Measurements from ENCODE around the gene NTM.

The NTM gene

DNA sequence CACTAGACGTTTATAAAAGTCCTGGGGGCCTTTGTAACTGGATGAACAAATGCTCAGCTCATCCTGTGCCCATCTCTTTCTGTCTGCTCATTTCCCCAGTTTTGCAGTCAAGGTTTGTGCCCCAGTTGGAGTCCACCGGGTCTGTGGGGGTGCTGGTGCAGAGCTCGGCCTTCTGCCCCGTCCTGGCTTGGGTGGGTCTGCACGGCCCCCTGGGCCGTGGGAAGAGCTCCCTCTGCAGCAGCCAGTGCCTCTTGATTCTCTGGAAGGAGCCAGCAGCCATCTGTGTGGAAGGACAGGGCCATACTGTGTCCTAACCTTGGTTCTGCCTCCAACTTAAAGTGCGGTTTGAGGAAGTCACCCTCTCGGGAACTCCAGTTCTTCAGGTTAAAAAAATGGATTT lies 140.2 kb downstream of the NTM start:
- no peak for DNase-seq

DNA sequence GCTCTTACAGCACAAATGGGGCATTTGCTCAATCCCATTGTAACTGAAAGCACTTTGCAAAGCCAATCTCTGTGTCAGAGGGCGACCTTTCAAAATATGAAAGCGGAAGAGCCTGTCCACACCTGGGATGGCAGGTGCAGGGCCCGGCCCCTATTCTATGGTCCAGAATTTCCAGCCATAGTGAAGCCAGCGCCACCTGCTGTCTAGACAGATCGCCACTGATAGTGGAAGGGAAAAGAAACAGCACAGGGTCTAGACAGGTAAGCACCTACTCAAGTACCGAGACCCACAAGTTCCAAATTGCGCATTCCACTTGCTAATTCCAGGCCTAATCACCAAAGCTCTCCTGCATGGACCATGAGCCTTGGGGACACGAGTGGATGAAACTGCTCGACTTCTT lies 141.4 kb downstream of the NTM start:
- DNase-seq, result no peak

DNA sequence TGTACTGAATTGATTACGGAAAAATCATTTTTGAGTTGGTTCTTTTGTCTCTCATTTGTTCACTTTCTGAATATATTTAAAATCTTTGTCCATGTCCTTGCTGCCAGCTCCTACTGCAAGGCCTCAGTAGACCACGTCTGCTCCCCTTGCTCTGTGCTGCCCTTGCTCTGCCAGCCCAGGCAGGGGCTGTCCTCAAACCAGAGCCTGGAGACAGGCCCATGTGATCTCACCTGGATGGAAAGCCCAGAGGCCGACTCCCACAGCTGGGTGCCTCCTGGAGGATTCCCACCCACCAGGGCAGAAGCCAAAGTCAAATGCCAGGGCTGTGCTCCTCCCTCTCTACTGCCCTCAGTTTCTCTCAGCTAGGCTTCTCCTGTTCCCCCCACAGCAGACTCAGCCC lies 141.8 kb downstream of the NTM start:
- DNase-seq, result no peak

DNA sequence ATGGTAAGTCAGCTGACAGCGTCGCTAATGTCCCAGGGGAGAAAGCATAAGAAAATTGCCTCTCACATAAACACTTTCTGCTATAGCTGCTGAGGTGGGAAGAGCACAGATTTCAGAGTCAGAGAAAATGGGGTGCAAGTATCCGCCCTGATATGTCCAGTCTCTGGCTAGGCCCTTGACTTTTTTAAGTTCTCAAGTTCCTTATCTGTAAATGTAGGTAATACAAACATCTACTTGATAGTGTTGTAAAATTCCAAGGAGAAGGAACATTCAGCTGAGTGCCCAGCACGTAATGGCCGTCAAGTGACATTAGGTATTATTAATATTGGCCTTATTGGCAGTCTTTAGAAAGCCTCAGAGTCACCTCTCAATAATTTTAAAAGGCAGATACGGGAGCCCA lies 143.6 kb downstream of the NTM start:
- no peak for DNase-seq

DNA sequence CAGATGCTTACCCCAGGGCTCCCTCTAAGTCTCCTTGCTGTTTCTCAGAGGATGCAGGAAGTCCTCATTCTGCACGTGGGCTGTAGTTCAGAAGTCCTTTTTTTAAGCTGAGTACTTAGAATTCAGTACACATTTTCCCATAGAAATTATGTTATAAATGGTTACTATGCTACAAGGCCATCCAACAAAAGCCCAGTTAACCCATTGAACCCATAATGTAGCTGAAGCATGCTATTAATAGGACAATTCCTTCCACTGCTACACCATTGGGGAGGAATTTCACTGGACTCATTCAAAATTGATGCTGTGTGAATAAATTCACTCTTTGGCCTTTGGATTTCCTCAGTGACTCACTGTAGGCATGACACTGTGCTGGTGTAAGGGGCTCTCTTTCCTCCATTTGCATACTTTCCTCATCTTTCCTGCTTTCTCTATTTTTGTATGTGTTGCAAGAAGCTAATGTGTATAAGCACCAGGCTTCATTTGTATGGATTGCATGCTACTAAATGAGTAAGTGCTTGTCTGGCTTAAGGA lies 148.0 kb downstream of the NTM start:
- DNase-seq, result no peak

DNA sequence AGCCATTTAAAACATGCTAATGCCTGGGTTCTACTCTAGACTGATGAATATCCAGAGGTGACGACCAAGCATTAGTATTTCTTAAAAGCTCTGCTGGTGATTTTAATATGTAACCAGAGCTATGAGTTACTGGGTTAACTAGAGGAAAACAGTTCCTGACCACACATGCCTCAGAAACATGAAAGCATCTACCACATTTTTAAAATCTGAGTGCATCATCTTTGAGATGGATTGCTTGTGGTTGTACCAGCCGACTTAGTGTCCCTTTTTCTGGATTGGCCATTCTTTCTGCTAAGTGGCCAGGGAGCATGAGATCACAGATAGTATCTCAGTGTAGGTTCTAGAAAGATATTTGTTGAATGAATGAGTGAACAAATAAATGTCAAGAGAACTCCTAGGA lies 152.4 kb downstream of the NTM start:
- DNase-seq, result no peak

DNA sequence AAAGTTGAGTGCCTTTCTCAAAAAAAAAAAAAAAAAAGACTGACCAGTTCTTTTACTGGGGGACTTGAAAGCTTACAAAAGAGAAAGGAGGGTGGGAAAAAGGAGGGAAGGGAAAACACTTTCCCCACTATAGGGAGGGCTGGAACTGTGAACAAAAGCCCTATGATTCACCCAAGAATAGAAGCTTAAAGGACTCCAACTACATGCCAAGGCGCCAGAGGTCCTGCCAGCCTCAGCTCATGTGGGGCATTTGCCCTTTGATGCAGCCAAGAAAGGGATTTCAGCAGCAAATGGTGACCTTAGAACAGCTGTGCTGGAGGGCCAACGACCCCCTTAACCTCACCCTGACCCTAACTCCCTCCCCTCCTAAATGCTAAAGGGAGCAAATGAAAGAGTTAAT lies 160.0 kb downstream of the NTM start:
- DNase-seq, result no peak

DNA sequence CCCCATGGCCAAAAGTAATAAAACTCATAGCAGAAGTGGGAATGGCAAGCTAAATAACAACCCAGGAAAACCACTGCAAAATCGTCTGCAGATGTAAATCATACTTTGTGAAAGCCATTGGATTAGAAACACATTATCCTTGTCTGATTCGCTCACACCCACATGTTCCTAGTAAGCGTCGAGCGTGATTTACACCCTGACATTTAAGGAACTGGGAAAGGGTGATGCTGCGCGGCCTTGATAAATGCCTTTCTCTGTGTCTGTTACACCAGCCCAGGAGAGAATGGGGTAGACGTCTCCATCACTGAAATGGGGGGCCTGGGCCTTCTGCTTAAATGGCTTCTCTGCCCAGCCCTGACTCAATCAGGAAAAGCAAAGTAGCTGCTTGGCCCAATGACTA lies 162.7 kb downstream of the NTM start:
- no peak for DNase-seq

DNA sequence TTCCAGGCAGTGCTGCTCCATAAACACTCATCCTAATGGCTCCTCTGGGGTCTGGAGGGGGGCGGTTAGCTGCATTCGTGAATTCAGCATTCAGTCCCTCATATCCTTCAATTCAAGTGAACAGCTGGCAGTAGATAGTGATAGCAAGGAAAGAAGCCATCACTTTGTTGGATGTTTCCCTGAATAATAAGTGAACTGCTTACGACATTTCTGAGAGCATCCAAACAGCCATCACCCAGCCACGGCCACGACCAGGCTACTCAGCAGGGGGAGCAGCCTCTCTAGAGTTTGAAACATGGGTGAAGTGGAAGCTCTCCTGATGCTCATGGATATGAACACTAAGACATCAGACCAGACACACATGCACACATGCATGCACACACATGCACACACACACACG lies 163.6 kb downstream of the NTM start:
- no peak for DNase-seq

DNA sequence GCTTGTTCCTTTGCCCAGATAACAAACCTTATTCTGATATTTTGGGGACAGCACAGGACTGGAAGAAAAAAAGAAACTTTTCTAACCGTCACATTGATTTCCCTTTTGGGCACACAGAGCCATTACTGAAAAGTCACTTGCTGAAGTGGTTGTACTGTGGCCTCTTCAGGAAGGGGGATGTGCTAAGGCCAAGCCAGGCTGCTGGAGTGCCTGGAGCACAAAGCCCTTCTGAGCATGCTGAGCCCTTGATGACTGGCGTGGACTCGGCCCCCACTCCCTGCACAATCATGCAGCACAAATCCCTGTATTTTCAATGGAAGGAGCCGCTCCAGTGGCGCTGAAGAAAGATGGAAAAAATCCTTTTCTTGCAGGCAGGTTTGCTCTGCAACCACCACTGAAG lies 164.2 kb downstream of the NTM start:
- no peak for DNase-seq

DNA sequence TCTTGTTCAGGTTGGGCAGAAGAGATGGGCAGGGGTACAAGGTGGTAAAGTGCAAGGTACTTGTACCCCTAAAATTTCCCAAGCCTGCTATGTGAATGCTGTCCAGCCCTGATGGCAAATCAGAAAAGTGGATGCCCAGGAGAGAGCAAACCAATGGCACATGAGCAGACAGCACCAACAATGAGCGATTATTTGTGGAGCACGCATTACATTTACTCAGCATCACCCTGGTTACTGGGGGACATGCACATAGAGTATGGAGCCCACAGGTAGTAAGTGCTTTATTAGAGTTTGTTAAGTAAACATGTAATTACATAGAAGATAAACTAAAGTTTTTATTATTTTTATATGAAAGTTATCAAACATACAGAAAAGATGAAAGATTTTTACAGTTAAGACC lies 165.7 kb downstream of the NTM start:
- DNase-seq, result no peak

DNA sequence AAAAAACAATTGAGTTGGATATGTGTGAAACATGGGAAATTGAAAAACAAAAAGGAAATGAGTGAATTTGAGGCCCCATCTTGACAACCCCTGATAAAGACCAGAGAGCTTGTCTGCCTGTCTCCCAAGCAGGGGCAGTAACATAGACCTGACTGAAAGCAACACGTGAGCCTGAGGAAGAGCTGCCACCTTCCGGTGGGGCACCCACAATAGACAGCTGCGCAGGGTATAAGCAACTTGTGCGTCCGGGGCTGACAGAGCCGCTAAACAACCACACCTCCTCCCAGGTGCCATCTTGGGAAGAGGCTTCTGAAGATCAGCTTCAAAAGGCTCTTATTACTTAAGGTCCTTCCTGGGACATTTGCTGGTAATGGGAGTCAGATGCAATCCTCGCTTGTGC lies 166.8 kb downstream of the NTM start:
- DNase-seq, result no peak

DNA sequence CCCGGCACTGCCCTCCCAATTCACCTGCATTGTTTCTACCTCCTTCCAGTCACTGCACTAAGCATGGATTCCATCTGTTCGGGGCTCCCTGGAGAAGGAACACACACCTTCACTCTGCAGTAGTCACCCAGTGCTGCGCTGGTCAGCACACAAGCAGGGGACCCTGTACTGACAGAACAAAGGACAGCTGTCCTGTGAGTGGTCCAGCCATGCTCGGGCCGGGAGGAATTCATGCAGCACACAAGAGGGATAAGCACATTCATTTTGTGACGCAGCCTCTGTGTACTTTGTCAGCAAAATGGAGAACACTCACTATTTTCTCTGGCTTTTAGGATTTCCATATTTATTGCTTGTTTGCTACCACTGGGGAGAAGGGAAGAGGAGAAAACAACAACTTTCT lies 167.3 kb downstream of the NTM start:
- no peak for DNase-seq

DNA sequence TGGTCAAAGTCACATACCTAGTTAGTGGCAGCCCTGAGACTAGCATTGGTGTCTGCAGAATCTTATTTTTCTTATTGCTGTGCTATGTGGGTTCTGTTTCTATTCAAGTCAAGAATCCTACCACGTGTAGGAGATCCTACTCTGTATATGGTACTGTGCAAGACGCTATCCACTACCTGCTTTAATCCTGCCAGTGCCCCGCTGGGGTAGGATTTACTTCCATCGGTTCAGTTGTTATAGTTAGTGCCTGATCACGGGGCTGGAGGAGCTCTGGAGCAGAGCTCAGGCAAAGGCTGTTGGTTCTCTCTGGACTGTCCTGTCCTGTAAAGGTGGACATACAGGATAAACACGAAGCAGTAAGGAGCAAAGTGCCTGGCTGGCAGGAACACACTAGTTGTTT lies 167.9 kb downstream of the NTM start:
- no peak for DNase-seq

DNA sequence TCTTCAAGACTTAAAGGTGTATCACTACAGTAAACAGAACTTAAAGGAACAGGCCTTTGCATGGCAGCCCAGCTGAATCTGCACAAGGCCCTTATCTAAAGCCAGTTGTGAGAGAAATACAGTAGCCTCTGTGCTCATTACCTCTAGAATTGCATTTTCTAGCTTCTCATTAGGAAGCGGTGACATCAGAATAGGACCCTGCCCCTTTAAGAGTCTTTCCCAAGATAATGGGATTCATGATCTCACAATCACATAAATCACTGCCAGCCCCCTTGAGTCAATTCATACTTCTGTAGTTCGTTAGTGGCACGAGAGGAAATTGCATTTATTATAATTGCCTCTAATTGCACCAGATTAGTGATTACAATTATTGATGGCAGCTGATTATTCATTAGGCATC lies 170.3 kb downstream of the NTM start:
- no peak for DNase-seq

DNA sequence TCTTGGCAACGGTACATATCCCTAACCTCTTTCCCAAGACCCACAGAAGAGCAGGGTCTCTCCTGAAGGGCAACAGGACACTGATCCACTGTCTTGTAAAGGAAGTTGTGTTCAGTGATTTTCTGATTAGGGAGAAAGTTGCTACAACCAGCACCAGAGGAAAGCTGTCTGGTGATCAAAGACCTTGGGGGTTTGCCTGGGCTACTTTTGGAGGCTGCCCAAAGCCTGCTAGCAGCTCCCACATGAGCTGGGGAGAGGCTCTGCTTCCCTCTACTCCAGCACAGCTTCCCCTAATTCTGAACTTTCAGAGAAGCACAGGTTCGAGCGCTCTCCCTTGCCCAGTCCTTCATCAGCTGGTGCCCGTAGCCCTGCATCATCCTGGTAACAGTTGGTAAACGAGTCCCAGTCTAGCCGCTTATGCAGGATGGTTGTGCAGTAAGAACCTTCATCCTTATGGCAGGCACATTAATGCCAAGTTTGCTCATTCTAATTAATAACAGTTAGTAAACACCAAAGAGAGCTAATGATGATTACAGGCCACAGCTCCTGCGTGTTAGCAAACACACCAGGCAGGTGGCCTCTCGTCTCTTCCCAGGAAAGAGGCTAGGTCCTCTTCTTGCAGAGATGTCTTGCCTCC lies 173.1 kb downstream of the NTM start:
- no peak for DNase-seq

DNA sequence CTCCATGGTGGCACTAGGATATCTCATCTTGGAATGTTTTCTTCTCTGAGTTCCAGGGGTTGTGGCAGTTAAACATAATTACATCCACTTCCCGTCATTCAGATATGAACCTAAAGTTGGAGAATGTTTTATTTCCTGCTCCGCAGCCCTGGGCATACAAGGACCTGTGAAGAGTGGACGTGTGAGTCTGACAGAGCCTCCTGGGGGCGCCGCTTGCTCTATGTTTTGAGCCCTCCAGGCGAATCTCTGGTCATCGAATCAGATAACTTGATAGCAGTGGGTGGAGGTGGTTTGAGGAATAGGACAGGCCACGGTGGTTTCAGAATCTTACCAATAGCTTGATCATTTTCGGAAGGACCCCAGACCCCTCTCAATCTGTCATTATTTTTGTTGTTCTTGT lies 174.2 kb downstream of the NTM start:
- no peak for DNase-seq

DNA sequence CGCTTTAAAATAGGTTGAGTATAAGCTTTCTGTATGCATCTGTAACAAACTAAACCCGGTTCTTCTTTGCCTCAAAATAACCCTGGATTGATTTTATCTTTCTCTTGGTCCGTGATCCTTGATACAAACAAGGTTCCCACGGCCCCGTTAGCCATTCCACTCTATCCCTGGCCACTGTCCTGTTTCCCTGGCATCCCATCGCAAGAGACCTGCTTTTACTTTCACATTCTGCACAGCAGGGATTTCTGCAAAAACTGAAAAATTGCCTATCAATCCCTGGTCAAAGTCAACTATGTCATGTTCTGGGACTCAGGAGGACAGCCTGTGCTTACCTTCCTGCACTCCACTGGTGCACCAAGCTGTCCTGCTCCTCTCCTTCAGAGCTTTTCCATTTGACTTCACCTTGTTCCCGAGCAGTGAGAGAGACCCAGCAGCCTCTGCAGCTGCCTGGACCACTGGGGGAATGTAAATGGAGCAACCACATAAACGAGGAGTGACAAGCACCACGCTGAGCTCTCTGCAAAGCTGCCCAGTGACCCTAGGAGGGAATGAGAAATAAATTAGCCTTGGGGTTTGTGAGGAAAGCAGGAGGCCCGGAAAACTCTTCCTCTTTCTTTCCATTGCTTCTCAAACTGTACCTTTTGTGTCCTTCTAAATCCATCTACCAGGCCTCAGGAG lies 175.9 kb downstream of the NTM start:
- DNase-seq, result no peak

DNA sequence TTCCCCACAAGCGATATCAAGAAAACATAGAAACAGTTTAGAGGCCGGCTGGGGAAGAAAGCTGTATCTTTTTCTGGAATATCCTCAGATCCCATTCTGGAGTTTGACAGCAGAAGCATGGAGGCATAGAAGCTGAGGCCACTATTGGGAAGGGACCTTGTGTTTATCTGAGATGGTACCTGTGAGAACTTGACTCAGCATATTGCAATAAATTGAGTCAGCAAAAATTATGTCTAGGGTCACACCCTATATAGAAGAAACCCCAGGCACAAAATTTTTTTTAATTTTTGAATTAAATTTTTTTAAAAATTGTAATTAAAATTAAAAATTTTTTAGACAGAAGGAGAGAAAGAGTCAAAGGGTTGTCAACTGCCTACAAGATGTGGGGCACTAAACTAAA lies 178.7 kb downstream of the NTM start:
- DNase-seq, result no peak

DNA sequence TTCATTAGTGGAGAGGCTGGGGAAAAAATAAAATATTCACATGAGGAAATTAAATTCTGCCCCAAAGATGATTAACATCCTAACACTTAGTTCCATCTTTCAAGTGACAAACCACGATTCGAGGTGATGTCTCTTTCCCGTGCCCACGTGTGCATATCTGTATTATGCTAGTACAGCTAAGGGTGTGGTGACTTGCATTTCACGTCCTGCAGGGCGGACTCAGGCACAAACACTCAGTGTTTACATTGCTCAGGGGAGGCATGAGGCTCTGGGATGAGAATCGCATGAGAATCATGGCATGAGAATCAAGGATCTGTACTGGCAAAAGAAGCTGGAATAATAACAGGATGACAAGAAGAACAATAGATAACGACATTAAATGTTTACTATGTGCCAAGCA lies 179.4 kb downstream of the NTM start:
- no peak for DNase-seq

DNA sequence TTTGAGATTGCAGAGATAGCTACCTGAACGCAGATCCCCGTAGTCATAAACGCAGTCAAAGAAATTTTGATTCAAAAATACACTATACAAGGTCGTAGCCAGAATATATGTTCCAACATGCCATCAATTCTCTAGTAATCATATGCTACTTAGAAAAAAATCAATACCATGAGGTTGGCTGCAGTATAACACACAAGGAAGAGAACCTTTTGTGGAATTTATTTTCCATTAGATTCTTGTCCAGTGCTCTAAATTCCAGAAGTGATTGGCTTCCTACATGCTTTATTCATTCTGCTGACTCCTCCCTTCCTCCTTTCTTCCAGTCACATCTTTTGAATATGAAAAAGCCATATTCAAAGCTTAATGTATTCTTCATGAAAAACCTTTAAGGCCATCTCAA lies 189.9 kb downstream of the NTM start:
- DNase-seq, result no peak

DNA sequence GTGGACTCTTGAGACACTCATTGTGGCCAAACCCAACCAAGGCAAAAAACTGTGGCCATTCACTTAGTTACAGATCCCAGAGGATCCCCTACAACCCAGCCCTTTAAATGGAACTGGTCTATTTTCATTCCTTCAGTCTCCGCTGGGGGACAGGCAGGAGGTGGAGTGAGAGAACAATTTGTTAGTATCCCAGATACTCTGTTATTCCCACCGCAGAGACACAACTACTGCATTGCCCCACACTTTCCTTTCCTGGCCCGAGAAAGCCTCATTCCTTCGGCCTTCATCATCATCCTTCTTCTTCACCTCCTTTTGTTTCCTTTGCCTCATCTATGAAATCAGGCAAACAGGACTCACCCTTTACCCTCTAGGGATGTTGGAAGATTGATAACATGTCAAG lies 191.1 kb downstream of the NTM start:
- DNase-seq, result no peak

DNA sequence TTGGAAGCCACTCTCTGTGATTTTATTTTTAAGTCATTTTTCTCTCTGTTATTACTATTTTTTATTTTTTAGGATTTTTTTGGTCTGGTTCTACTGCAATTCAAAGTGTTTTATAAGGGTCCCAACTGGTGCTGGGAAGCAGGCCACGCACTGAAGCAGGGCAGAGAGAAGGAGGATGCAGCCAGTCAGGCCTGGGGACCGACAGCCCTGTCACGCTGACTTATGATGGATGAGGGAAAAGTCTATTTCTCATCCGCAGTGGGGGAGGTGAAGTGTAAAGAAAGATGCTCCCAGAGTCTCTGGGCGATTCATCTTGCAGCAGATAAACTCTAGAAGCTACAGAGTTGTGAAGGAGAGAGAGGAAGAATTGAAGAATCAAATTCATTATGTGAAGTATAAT lies 191.6 kb downstream of the NTM start:
- no peak for DNase-seq

DNA sequence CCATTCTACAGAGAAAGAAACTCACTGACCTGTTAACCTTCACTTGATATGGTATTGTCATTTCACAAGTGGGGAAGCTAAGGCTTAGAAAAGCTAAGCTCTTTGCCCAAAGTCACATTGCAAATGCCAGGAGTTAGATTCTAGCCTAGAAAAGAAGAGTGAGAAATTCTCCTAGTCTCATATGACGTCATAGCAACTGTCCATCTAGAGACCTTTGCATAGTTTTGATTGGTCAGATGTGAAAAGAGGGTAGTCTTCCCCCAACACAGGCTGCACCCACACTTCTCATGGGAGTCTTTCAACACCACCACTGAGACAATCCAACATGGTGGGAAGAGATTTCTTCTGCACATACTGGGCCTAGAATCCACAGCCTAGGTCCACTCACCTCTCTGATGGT lies 197.9 kb downstream of the NTM start:
- DNase-seq, result no peak

DNA sequence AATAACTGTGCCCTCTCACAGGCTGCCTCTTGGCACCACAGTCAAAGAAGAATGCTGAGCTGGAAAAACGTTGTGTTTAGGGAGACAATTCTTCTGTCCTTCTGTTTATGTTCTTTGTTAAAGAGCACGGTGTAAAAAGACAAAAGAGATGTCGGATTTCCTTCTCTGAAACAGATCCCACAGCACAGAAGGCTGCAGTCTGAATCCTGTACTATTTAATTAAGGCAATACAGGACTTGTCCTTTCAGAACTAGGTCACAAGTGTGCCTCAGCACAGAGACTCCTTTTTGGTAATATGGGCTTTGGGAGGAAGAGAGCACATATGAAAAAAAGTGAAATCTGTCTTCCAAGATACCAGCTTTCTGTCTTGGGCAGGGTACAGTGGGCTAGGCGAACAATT lies 201.2 kb downstream of the NTM start:
- no peak for DNase-seq

Measured in GF-D8 (cell line).